Measurements from ENCODE around the gene ACAA2. TPM values are rescaled to one million over a fixed set of nuclear protein-coding genes. Genes with fewer than 3 reads are reported as not detected.

Gene ACAA2
- total and polyA plus RNA-seq, 2 of the 8 experiments (the other 6 are each of a cell fraction or from before 2014, with no cell fraction given) = 63.4 to 151 TPM

DNA sequence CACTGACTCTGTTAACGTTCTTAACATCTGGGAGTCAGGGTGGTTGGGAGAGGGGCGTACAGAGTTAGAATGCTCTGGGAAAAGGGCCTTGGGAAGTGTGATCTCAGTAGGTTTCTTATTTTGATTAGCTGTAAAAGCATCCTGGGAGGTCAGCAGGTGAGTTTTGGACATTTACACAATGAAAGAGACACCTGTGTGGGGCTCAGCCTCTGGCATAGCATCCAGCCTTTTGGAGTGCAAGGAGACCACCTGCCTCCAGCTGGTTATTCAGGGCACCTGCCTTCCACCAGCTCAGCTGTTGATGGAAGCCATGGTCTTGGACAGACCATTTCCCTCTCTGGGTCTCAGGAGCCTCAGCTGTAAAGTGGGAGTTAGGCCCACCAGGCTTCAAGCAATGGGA lies 49.7 kb downstream of the ACAA2 start:
- Histone ChIP-seq H3K23ac (ENCODE audit: insufficient read length) (no peak overlapping the region), H2BK20ac (ENCODE audit: low read length) (0 out of 2 replicates have a peak overlapping the region, but pooled peaks have one; percentile 56), H4K91ac (replicated peaks; ENCODE audit: insufficient read length, low read length) (no peak overlapping the region), H3K18ac (ENCODE audit: extremely low read depth, low read length) (no peak overlapping the region), H4K5ac (ENCODE audit: insufficient read length, low read depth, low read length) (no peak overlapping the region), H2BK12ac (ENCODE audit: low read depth, low read length) (no peak overlapping the region; the same call in 1 of the 2 replicates), H3K36me3 (ENCODE audit: control insufficient read depth in 2 of 4, insufficient read depth in 4 of 4, low read length in 3 of 4) (no peaks in the 10 kb centered on the region), H3K4ac (replicated peaks; ENCODE audit: insufficient read length, low read depth, low read length) (no peak overlapping the region), H3K14ac (ENCODE audit: insufficient read length) (no peak overlapping the region), H3K56ac (replicated peaks; ENCODE audit: insufficient read length, low read depth, low read length) (no peak overlapping the region), H3K4me1 (replicated peaks in 1 of 4; ENCODE audit: control insufficient read depth in 3 of 4, insufficient read depth in 4 of 4, low read length in 3 of 4) (peaks cover 0 to 14% (median 5%) of the 10 kb centered on the region in 4 experiments; a peak in 6 of 7 replicates), H4K8ac (ENCODE audit: extremely low read depth, insufficient read depth, low read length) (no peak overlapping the region), H4K20me1 (replicated peaks in 1 of 2; ENCODE audit: control insufficient read depth in 1 of 2, insufficient read depth in 2 of 2, low read length in 2 of 2) (no peaks in the 10 kb centered on the region), H2BK5ac (ENCODE audit: low read depth, low read length) (no peak overlapping the region), H3K79me1 (ENCODE audit: low read depth, low read length) (no peaks in the 10 kb centered on the region), H2BK15ac (ENCODE audit: low read length) (no peak overlapping the region), H2AK5ac (ENCODE audit: low read depth, low read length) (no peak overlapping the region), H2AFZ (ENCODE audit: low read length) (no peak overlapping the region), H3K9me3 (ENCODE audit: insufficient read depth in 2 of 2, low read depth in 1 of 2, low read length in 1 of 2) (no peaks in the 10 kb centered on the region), H3K4me2 (ENCODE audit: insufficient read depth in 1 of 2, low read depth in 2 of 2, low read length in 2 of 2) (no peak overlapping the region), H2BK120ac (replicated peaks; ENCODE audit: low read depth, low read length) (no peak overlapping the region), H3K27me3 (replicated peaks in 1 of 4; ENCODE audit: control insufficient read depth in 3 of 4, extremely low read depth in 1 of 4, insufficient read depth in 3 of 4, low read length in 3 of 4) (no peaks in the 10 kb centered on the region), H3K79me2 (ENCODE audit: control insufficient read depth in 1 of 2, insufficient read depth in 2 of 2, low read length in 2 of 2) (no peaks in the 10 kb centered on the region), H3K23me2 (ENCODE audit: low read depth, low read length) (peaks cover 2% of the 10 kb centered on the region; the same call in 1 of the 2 replicates), H3K27ac (ENCODE audit: low read depth, low read length) (no peak overlapping the region), H3K9ac (replicated peaks in 1 of 4; ENCODE audit: extremely low read depth in 1 of 4, low read depth in 3 of 4, low read length in 3 of 4) (no peak overlapping the region), H3K4me3 (ENCODE audit: extremely low read depth in 1 of 4, insufficient read depth in 2 of 4, low read depth in 3 of 4, low read length in 4 of 4) (no peak overlapping the region)
- no peak for FAIRE-seq
- ChIA-PET POLR2A (ENCODE audit: partially characterized antibody) (interaction anchor here (1.3 kb wide), 1 partner anchor 16 kb away, joined by 3 read pairs; no protein-coding TSS in a partner anchor), CTCF (ENCODE audit: partially characterized antibody) (interaction anchor here (0.9 to 3.2 kb wide), 6 partner anchors 11 to 253 kb away, joined by 3 to 19 read pairs (median 8); partner anchors contain the start of gene LIPG)
- WGBS, 2 experiments (ENCODE audit: extremely low coverage in 1 of 2, insufficient coverage in 1 of 2, insufficient read length in 1 of 2, insufficient replicate concordance in 2 of 2, low coverage in 1 of 2, low lambda C conversion rate in 2 of 2, missing lambda C conversion rate in 1 of 2) = 82% methylated on average over 2 of the region's 2 CpGs; no CpG with 5 or more reads in 1 of the 2 experiments
- no peak for DNase-seq (ENCODE audit: low read depth in 1 of 2, low spot score in 2 of 2)
- TF ChIP-seq MAFK (IDR thresholded peaks at IDR 0.05; ENCODE audit: low read depth, low read length) (no peak), CHD2 (IDR thresholded peaks at IDR 0.05; ENCODE audit: low read length) (no peak), POLR2AphosphoS5 (IDR thresholded peaks at IDR 0.05; ENCODE audit: low read depth, low read length) (no peak), BRCA1 (IDR thresholded peaks at IDR 0.05; ENCODE audit: low read depth, low read length) (no peak), ZNF274 (IDR thresholded peaks at IDR 0.05; ENCODE audit: borderline replicate concordance, extremely low read depth, low read length) (no peak), E2F6 (IDR thresholded peaks at IDR 0.05) (no peak), POLR2A (IDR thresholded peaks at IDR 0.05; ENCODE audit: control extremely low read depth in 1 of 2, low read depth in 2 of 2, low read length in 2 of 2) (no peak), CBX5 (IDR thresholded peaks at IDR 0.05; ENCODE audit: low read depth, low read length) (no peak), BCL11A (IDR thresholded peaks at IDR 0.05; ENCODE audit: low read depth in 2 of 2, low read length in 2 of 2) (no peak), SAP30 (IDR thresholded peaks at IDR 0.05; ENCODE audit: insufficient read depth, insufficient replicate concordance, low read length) (no peak), SIX5 (IDR thresholded peaks at IDR 0.05; ENCODE audit: low read depth, low read length) (no peak)
